ENCODE data around the gene APOBEC2.
"Not testable (repeated sequence)": the region's sequence is repeated elsewhere in the genome, so short reads cannot be mapped to it uniquely, and the experiment has no call there.

Gene APOBEC2
- total RNA-seq, result 0 reads per million in 3 experiments

GRCh38 chr6:41053041-41053440 is at the start of gene APOBEC2:
APOBEC2 (plus strand) TSS chr6:41053202; CDS start chr6:41053348, 146 bp downstream.
- no peak for DNase-seq

- DNase-seq, result peak; percentile 48
These were observed 46.8 kb upstream of the APOBEC2 start for GRCh38 chr6:41006217-41006616.

DNA sequence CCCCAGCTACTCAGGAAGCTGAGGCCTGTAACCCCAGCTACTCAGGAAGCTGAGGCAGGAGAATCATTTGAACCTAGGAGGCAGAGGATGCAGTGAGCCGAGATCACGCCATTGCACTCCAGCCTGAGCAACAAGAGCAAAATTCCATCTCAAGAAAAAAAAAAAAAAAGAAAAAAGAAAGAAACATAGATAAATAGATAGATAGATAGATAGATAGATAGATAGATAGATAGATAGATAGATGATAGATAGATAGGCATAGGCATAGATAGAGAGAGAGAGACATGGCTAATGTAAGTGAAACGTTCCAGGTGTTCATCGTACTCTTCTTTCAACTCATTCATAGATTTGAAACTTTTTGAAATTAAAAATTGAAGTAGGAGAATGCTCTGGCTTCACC is 46.0 kb upstream of the APOBEC2 start:
- DNase-seq, result not testable (repeated sequence)

DNA sequence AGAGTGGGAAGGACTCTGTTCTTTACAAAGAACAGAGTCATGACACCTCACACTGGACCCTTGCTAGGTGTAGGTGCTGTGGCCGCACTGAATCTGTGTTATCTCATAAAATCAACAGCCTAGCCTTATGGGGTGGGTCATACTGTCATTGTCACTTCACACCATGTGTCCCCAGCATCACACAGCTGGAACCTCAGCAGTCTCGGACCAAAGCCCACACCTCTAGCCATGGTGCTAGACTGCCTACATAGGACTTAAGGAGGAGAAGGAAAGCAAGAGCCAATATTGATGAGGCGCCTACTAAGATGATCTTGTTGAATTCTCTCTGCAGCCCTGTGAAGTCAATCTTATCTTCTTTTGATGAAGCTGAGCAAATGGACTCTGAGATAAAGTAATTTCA is 45.0 kb upstream of the APOBEC2 start:
- no peak for DNase-seq

DNA sequence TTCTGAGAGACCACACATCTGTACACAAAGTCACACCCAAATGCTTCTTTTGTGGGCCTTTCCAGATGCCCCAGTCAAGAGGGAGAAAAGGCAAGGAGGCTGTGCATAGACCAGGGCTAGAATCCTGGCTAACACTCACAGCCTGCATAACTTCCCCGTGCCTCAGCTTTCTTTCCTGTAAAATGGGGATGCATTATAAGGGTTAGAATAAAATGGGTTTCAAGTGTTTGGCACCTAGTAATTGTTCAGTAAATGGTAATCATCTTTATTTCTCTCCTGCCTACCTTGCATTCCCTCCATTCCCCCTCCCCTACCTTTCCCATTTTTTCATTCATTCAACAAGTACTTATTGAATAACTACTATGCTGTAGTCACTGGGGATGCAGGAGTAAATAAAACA is 43.3 kb upstream of the APOBEC2 start:
- no peak for DNase-seq

GRCh38 chr6:41011673-41012072 is 41.3 kb upstream of the APOBEC2 start:
- no peak for DNase-seq

- no peak for DNase-seq
These were observed 39.4 kb upstream of the APOBEC2 start for GRCh38 chr6:41013466-41014153.

- no peak for DNase-seq
These were observed 38.2 kb upstream of the APOBEC2 start for GRCh38 chr6:41014780-41015179.

- not testable (repeated sequence) for DNase-seq
These were observed 37.1 kb upstream of the APOBEC2 start for GRCh38 chr6:41015860-41016259.

DNA sequence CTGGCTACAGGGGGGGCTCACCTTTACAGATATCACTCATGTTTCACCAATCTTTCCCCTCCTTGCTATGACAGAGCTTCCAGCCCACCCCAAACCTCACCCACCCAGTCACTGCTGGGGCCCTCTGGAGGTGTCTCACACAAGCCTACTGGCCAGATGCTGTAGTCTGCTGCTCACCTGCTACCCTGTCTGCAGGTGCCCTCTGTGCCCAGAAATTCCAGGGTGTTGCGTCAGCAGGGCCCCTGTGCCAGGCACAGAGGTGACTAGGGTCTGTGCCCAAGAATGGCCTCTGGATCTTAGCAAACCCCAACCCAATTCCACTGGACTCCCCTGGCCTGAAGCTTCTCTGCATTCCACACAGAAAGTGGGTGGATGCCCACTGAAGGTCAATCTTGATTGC is 35.3 kb upstream of the APOBEC2 start:
- DNase-seq, result no peak

DNA sequence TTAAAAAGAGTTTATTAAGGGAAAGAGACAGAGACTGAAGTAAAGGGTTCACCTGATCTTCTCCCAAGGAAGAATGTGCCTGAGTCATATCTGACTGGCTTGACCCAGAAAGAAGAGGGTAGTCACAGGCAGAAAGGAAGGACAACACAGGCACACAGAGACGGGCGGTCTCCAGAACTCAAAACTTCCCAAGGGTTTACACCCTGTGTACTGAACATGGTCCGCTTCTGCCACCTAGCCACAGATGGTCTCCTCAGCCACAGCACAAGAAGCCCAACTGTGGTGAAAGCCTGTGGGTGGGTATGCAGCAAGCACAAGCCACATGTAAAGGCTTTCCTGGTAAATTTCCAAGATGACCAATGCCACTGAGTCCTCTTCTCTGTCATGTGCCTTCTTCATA is 31.2 kb upstream of the APOBEC2 start:
- no peak for DNase-seq

GRCh38 chr6:41022294-41022693 is 30.7 kb upstream of the APOBEC2 start:
- DNase-seq, result no peak

DNA sequence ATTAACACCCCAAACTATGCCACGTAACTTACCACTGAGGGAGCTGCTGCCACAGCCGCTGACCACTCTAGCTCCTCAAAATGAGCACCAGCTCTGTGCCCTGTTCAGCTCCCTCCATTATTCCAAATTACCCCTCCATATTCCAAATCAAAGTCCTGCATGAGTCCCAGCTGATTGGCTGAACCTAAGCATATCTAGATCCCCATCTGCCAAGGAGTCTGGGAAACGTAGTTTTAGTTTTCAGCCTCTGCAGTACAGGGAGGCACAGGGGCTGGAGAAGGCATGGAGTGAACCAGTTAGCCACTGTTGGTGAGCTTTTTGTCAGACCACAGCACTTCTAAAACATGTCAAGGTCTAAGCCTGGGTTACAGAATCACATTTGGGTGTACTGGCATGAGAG is 29.9 kb upstream of the APOBEC2 start:
- DNase-seq, result no peak

GRCh38 chr6:41025966-41026530 is 27.0 kb upstream of the APOBEC2 start:
- no peak for DNase-seq

DNA sequence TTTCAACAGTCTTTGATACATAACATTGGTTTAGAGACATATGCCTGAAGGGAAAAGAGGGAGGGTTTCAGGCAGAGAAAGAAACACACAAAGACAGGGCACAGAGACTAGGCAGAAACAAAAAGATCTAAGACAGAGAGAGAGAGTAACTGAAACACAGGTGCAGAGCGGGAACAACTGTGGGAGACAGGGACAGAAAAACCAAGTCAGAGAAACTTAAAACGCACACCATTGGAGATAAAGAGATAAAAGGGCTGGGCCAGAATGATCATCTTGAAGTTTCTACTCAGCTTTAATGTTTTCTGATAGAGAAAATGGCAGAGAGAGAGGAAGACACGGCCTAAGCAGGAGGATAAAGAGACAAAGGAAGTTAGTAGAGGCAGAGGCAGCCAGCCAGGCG is 25.8 kb upstream of the APOBEC2 start:
- DNase-seq, result no peak

GRCh38 chr6:41027799-41028560 is 25.0 kb upstream of the APOBEC2 start:
- DNase-seq, result peak; percentile 56

DNA sequence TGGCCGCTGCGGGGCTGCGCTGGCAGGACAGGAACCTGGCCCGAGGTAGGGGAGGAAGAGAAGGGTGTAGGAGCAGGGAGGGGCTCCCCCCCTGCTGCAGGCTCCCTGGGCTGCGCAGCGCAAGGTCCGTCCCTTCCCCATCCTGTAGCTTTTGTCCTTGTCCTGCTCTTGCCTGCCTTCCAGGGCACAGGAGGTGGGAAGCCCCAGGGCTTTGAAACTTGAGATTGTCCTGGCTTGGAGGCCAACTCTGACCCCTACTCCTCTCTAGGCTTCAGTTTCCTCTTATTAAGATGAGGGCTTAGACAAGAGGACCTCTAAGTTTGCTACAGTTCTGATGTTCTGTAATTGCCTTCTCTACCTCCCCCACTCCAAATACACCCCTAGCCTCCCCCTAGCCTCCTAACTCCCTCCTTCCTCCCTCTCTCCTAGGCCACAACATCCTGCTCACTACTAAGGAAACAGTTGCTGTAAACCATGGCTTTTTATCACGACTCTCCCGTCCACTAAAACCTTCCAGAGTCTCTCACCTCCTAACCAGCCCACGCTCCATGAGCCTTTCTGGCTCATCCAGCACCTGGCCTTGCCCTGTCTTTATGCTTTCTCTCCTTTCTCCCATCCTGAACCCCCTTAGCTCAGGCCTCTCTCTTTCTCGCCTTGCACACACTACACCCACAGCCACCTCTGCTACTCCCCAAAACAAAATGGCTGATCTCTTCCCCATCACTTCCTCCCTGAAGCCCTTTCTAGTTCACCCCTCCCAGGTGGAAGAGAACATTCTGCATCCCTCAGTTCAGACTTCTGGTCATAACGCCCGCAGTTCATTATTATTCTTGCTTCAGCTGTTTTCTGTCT is 24.2 kb upstream of the APOBEC2 start:
- DNase-seq, result no peak

DNA sequence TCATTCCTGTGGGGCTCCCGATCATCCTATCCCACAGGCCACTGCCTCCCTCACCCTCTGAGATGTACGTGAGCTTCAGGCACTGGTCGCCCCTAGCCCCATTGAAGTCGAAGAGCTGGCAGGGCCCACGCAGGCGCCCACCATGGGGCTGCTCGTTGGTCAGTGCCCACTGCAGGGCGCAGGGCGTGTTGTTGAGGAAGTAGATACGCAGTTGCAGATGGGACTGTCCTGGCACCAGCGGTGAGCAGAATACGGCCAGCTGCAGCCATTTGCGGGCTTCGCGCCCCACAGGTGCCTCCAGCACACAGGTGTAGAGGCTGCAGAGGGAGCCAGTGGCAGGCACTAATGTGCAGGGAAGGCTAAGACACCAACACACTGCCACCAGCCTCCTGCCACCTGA is 20.2 kb upstream of the APOBEC2 start:
- DNase-seq, result no peak

DNA sequence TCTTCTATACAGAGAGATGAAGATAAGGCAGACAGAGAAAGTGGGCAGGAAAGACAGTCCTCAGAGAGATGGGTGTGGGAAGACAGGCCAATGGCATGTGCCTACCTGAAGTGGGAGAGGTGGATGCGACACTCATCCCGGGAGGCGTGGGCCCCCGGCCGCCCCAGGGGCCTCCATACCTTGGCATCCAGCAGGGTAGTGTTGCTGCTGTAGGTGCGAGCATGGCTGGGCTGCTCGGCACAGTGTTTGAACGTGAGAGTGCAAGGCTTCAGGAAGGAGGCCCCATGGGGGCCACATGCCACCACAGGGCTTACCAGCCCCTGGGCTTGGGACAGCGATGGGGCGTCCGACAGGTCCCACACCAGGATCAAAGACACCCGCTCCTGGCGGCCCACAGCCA is 19.2 kb upstream of the APOBEC2 start:
- no peak for DNase-seq

GRCh38 chr6:41036186-41036585 is 16.8 kb upstream of the APOBEC2 start:
- no peak for DNase-seq

GRCh38 chr6:41036601-41037000 is 16.4 kb upstream of the APOBEC2 start:
- DNase-seq, result no peak

- DNase-seq, result no peak
These were observed 15.7 kb upstream of the APOBEC2 start for GRCh38 chr6:41037107-41037900.

Measured in central memory CD4-positive, alpha-beta T cell (primary cell).